Activated naive CD8-positive, alpha-beta T cell (primary cell): Measurements from ENCODE around the gene PLGLB1.
"Not testable (repeated sequence)": the region's sequence is repeated elsewhere in the genome, so short reads cannot be mapped to it uniquely, and the experiment has no call there.

Source experiments
- H3K27ac Mint-ChIP-seq: one replicate; pipeline ENCODE4 v1.8.0; 2021; ENCODE audit warnings: mixed read lengths
- H3K27me3 Mint-ChIP-seq: one replicate; pipeline ENCODE4 v1.8.0; 2021; ENCODE audit warnings: mixed read lengths
- H3K36me3 Mint-ChIP-seq: one replicate; pipeline ENCODE4 v1.8.0; 2021; ENCODE audit warnings: mixed read lengths
- H3K4me1 Mint-ChIP-seq: one replicate; pipeline ENCODE4 v1.8.0; 2021; ENCODE audit warnings: low read depth, mixed read lengths
- H3K4me3 Mint-ChIP-seq: one replicate; pipeline ENCODE4 v1.8.0; 2021; ENCODE audit warnings: mild to moderate bottlenecking, mixed read lengths
- H3K9me3 Mint-ChIP-seq: one replicate; pipeline ENCODE4 v1.8.0; 2021; ENCODE audit warnings: low read depth, mixed read lengths

The PLGLB1 gene

GRCh38 chr2:87021744-87022143, at the start of gene PLGLB1:
Gene PLGLB1 (minus strand): TSS chr2:87021844. CDS start chr2:87021783, 61 bp downstream.
- H3K4me1 Mint-ChIP-seq, H3K27ac Mint-ChIP-seq, H3K4me3 Mint-ChIP-seq, H3K36me3 Mint-ChIP-seq, H3K9me3 Mint-ChIP-seq, H3K27me3 Mint-ChIP-seq: not testable (repeated sequence)

- H3K27ac Mint-ChIP-seq, H3K36me3 Mint-ChIP-seq, H3K9me3 Mint-ChIP-seq, H3K4me3 Mint-ChIP-seq, H3K27me3 Mint-ChIP-seq: not testable (repeated sequence)
- peaks cover 17% of the 10 kb centered on the region for H3K4me1 Mint-ChIP-seq
Observed at GRCh38 chr2:87064305-87064704, 42.7 kb upstream of the PLGLB1 start.

- H3K36me3 Mint-ChIP-seq, H3K27me3 Mint-ChIP-seq, H3K4me3 Mint-ChIP-seq, H3K9me3 Mint-ChIP-seq, H3K27ac Mint-ChIP-seq: not testable (repeated sequence)
- H3K4me1 Mint-ChIP-seq: peaks cover 17% of the 10 kb centered on the region
Observed at GRCh38 chr2:87063431-87063830, 41.8 kb upstream of the PLGLB1 start.

- not testable (repeated sequence) for H3K27ac Mint-ChIP-seq, H3K27me3 Mint-ChIP-seq, H3K4me3 Mint-ChIP-seq, H3K36me3 Mint-ChIP-seq, H3K4me1 Mint-ChIP-seq, H3K9me3 Mint-ChIP-seq
Observed at GRCh38 chr2:87061519-87061918, 39.9 kb upstream of the PLGLB1 start.

GRCh38 chr2:87057606-87058005, 36.0 kb upstream of the PLGLB1 start:
- not testable (repeated sequence) for H3K27ac Mint-ChIP-seq, H3K36me3 Mint-ChIP-seq, H3K9me3 Mint-ChIP-seq, H3K27me3 Mint-ChIP-seq, H3K4me1 Mint-ChIP-seq, H3K4me3 Mint-ChIP-seq

GRCh38 chr2:87056843-87057242, 35.2 kb upstream of the PLGLB1 start:
- not testable (repeated sequence) for H3K4me1 Mint-ChIP-seq, H3K36me3 Mint-ChIP-seq, H3K27me3 Mint-ChIP-seq, H3K4me3 Mint-ChIP-seq, H3K27ac Mint-ChIP-seq, H3K9me3 Mint-ChIP-seq

- not testable (repeated sequence) for H3K36me3 Mint-ChIP-seq, H3K27ac Mint-ChIP-seq, H3K4me3 Mint-ChIP-seq, H3K9me3 Mint-ChIP-seq, H3K27me3 Mint-ChIP-seq, H3K4me1 Mint-ChIP-seq
Observed at GRCh38 chr2:87056435-87056834, 34.8 kb upstream of the PLGLB1 start.

GRCh38 chr2:87054375-87054774, 32.7 kb upstream of the PLGLB1 start:
- not testable (repeated sequence) for H3K4me1 Mint-ChIP-seq, H3K27ac Mint-ChIP-seq, H3K4me3 Mint-ChIP-seq

GRCh38 chr2:87041321-87041978, 19.8 kb upstream of the PLGLB1 start:
- H3K36me3 Mint-ChIP-seq, H3K27ac Mint-ChIP-seq, H3K27me3 Mint-ChIP-seq, H3K4me1 Mint-ChIP-seq, H3K9me3 Mint-ChIP-seq, H3K4me3 Mint-ChIP-seq: not testable (repeated sequence)

More at GRCh38 chr2:87054375-87054774, 32.7 kb upstream of the PLGLB1 start:
- H3K36me3 Mint-ChIP-seq, H3K9me3 Mint-ChIP-seq, H3K27me3 Mint-ChIP-seq: not testable (repeated sequence)

- H3K4me1 Mint-ChIP-seq, H3K9me3 Mint-ChIP-seq, H3K4me3 Mint-ChIP-seq, H3K36me3 Mint-ChIP-seq, H3K27ac Mint-ChIP-seq, H3K27me3 Mint-ChIP-seq: not testable (repeated sequence)
Observed at GRCh38 chr2:87028607-87029006, 7.0 kb upstream of the PLGLB1 start.

- H3K36me3 Mint-ChIP-seq, H3K27ac Mint-ChIP-seq, H3K27me3 Mint-ChIP-seq, H3K4me3 Mint-ChIP-seq, H3K9me3 Mint-ChIP-seq, H3K4me1 Mint-ChIP-seq: not testable (repeated sequence)
Observed at GRCh38 chr2:87026816-87027215, 5.2 kb upstream of the PLGLB1 start.

GRCh38 chr2:87025927-87026326, 4.3 kb upstream of the PLGLB1 start:
- not testable (repeated sequence) for H3K9me3 Mint-ChIP-seq, H3K36me3 Mint-ChIP-seq, H3K27me3 Mint-ChIP-seq, H3K27ac Mint-ChIP-seq, H3K4me1 Mint-ChIP-seq, H3K4me3 Mint-ChIP-seq

GRCh38 chr2:87023988-87024615, 2.5 kb upstream of the PLGLB1 start:
- not testable (repeated sequence) for H3K36me3 Mint-ChIP-seq, H3K9me3 Mint-ChIP-seq, H3K4me1 Mint-ChIP-seq, H3K27me3 Mint-ChIP-seq, H3K27ac Mint-ChIP-seq, H3K4me3 Mint-ChIP-seq

- H3K4me1 Mint-ChIP-seq, H3K27me3 Mint-ChIP-seq, H3K36me3 Mint-ChIP-seq, H3K9me3 Mint-ChIP-seq, H3K27ac Mint-ChIP-seq, H3K4me3 Mint-ChIP-seq: not testable (repeated sequence)
Observed at GRCh38 chr2:87021043-87021442, 601 bp downstream of the PLGLB1 start.

GRCh38 chr2:87019053-87019452, 2.6 kb downstream of the PLGLB1 start:
- H3K27me3 Mint-ChIP-seq, H3K9me3 Mint-ChIP-seq, H3K4me1 Mint-ChIP-seq, H3K36me3 Mint-ChIP-seq, H3K4me3 Mint-ChIP-seq, H3K27ac Mint-ChIP-seq: not testable (repeated sequence)

- H3K4me1 Mint-ChIP-seq, H3K4me3 Mint-ChIP-seq, H3K9me3 Mint-ChIP-seq, H3K36me3 Mint-ChIP-seq, H3K27me3 Mint-ChIP-seq, H3K27ac Mint-ChIP-seq: not testable (repeated sequence)
Observed at GRCh38 chr2:87014489-87015169, 7.0 kb downstream of the PLGLB1 start.
